Measurements from ENCODE around the gene RPH3AL. TPM values are rescaled to one million over a fixed set of nuclear protein-coding genes. Genes with fewer than 3 reads are reported as not detected.

RPH3AL gene
- total and polyA plus RNA-seq, 8 donors: 43.4 to 89.1 (median 56.0) TPM

DNA sequence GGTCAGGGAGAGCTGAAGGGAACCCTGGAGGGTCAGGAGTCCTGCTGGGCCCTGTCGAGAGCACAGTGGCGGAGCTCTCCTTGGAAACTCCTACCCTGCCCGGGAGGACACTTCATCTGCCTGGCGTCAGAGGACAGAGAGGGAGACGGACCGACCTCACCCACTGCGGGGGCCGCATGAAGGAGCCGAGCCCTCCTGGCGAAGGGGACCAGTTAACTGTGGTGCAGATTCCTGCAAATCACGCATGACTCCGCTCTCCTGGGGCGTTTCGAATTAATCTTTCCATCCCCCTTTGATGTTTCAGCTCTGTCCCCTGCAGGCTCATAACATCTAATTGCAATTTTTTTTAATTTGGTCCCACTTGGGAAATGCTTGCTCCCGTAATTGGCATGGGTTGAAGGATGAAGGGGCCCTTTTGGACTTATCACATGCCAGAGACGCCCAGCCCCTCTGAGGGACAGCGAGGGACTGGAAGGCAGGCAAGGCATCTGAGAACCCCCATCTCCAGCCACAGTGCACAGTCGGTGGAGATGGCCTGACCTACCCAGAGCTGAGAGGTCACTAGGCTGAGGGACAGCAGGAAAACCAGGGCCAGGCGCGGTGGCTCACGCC, 26.5 kb downstream of the RPH3AL start:
- FAIRE-seq (no peak), DNase-seq (peak in 3 of 6 donors; percentile 14 to 39 (median 31)), ATAC-seq (no peak)
- WGBS, 2 donors: 89 to 93% methylated on average over 21 of the region's 21 CpGs
- Histone ChIP-seq H3K27ac (no peak overlapping the region), H3K27me3 (no peaks in the 10 kb centered on the region), H3K9me3 (no peaks in the 10 kb centered on the region), H3K4me3 (no peak overlapping the region), H3K4me1 (peaks cover 3 to 12% (median 4%) of the 10 kb centered on the region in 3 donors), H3K36me3 (peaks cover 0 to 13% (median 6%) of the 10 kb centered on the region in 3 donors)
- TF ChIP-seq, protein P1, sequence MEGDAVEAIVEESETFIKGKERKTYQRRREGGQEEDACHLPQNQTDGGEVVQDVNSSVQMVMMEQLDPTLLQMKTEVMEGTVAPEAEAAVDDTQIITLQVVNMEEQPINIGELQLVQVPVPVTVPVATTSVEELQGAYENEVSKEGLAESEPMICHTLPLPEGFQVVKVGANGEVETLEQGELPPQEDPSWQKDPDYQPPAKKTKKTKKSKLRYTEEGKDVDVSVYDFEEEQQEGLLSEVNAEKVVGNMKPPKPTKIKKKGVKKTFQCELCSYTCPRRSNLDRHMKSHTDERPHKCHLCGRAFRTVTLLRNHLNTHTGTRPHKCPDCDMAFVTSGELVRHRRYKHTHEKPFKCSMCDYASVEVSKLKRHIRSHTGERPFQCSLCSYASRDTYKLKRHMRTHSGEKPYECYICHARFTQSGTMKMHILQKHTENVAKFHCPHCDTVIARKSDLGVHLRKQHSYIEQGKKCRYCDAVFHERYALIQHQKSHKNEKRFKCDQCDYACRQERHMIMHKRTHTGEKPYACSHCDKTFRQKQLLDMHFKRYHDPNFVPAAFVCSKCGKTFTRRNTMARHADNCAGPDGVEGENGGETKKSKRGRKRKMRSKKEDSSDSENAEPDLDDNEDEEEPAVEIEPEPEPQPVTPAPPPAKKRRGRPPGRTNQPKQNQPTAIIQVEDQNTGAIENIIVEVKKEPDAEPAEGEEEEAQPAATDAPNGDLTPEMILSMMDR (IDR thresholded peaks at IDR 0.05): no peak
- intact Hi-C loops (cut with DNase I): no loop called here

DNA sequence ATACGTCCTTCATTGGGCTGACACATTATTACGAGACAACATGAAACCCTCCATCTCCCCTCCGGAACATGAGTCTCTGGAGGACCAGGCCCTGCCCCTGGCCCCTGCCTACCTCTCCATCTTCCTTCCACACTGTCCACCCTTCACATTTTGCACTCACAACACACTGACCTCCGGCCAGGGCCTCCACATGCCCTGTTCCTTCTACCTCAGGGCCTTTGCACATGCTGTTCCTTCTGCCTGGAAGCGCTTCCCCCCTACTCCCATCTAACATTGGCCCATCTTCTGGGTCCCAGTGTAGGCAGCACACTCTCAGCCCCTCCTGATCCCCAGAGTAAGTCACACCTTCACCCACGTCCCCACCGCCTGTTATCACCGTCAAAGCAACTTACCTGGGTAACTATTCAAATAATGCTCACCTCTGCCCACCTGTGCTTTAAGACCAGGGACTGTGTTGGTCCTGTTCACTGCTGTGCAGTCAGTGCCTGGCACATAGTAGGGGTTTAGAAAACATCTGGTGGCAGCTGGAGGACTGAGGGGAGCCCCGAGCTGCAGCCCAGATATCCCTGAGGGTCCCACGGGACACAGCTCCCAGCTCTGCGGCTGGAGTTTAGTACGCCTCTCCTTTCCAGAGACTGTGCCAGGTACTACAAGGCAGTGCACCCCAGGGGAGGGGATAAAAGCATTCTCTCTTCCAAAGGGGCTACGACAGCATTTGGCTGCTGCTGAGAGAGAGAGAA, 27.2 kb downstream of the RPH3AL start:
- TF ChIP-seq, protein P1 (IDR thresholded peaks at IDR 0.05): no peak
- peak in 2 of 6 donors; percentile 10 to 20 for DNase-seq
- H3K27me3 ChIP-seq: no peaks in the 10 kb centered on the region
- no peak for ATAC-seq
- no peaks in the 10 kb centered on the region for H3K9me3 ChIP-seq
- H3K4me3 ChIP-seq: no peak overlapping the region
- 90 to 94% methylated on average over 13 of the region's 13 CpGs for WGBS, 2 donors
- H3K27ac ChIP-seq: no peak overlapping the region
- peaks cover 0 to 17% (median 6%) of the 10 kb centered on the region in 3 donors for H3K36me3 ChIP-seq
- peaks cover 0 to 12% (median under 1%) of the 10 kb centered on the region in 3 donors for H3K4me1 ChIP-seq
- FAIRE-seq: no peak
- intact Hi-C loops (cut with DNase I): no loop called here

DNA sequence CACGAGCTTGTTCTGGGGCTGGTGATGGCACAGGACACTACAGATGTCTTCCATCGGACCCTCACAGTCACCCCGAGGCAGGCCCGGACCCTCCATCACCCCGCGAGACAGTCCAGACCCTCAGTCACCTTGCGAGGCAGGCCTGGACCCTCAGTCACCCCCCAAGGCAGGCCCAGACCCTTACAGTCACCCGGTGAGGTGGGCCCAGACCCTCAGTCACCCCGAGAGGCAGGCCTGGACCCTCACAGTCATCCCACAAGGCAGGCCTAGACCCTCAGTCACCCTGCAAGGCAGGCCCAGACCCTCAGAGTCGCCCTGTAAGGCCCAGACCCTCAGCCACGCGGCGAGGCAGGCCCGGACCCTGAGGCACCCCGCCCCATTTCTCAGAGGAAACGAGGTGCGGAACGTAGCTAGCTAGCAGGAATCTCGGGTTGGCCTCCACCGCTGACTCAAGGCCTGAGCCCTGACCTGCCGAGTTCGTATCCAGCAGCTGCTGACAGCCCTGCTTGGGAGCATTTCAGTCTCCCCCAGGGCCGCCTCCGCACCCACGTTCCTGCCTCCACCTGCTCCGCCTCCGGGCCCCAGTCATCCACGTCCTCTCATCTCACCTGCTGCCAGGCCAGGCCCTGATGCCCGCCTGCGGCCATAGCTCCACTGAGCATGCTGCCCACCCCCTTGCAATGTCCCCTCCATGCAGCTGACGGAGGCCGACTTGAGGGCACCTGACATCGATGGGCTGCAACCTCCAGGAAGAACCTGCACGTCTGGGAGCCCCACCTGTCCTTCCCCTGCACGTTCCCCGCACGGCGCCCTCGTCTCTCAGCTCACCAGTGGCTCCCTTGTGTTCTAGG, 28.7 kb downstream of the RPH3AL start:
- no peak overlapping the region for H3K4me3 ChIP-seq
- FAIRE-seq: no peak
- intact Hi-C loops (cut with DNase I): no loop called here
- TF ChIP-seq, protein P1 (IDR thresholded peaks at IDR 0.05): no peak
- peak in 3 of 6 donors; percentile 24 to 70 (median 47) for DNase-seq
- H3K27me3 ChIP-seq: no peaks in the 10 kb centered on the region
- no peaks in the 10 kb centered on the region for H3K9me3 ChIP-seq
- WGBS, 2 donors: 89 to 90% methylated on average over 39 of the region's 39 CpGs
- H3K27ac ChIP-seq: no peak overlapping the region
- peaks cover 0 to 24% (median 11%) of the 10 kb centered on the region in 3 donors for H3K36me3 ChIP-seq
- ATAC-seq: no peak
- H3K4me1 ChIP-seq: no peaks in the 10 kb centered on the region

DNA sequence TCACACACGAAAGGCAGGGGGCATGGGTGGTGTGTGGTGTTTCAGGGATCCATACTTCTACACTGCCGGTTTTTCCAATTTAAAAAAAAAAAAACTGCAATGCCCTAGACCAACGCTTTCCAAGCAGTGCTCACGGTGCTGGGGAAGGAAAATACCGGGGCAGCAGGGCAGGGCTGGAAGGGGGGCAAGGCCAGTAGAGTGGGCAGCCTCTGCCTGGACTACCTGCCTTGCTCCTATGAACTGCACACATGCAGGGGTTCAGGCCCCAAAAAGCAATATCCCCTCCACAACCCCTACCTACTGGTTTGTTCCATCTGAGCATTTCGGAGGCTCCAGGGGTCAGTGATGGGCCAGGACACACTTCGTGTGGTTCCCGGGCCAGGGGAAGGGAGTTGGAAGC, 29.4 kb downstream of the RPH3AL start:
- TF ChIP-seq, protein P1 (IDR thresholded peaks at IDR 0.05): no peak
- Histone ChIP-seq H3K4me1 (no peaks in the 10 kb centered on the region), H3K9me3 (no peaks in the 10 kb centered on the region), H3K27ac (no peak overlapping the region), H3K4me3 (no peak overlapping the region), H3K36me3 (peaks cover 0 to 30% (median 17%) of the 10 kb centered on the region in 3 donors), H3K27me3 (no peaks in the 10 kb centered on the region)
- intact Hi-C loops (cut with DNase I): no loop called here
- FAIRE-seq (no peak), ATAC-seq (no peak), DNase-seq (peak in 1 of 6 donors; percentile 9)
- WGBS, 2 donors: 75 to 78% methylated on average over 8 of the region's 8 CpGs
